Measurements from ENCODE around the gene SLC38A10. TPM values are rescaled to one million over a fixed set of nuclear protein-coding genes. Genes with fewer than 3 reads are reported as not detected.

Gene SLC38A10
- polyA plus RNA-seq, 1 of the 3 experiments (the other 2 are of a cell fraction) = 82.2 TPM

DNA sequence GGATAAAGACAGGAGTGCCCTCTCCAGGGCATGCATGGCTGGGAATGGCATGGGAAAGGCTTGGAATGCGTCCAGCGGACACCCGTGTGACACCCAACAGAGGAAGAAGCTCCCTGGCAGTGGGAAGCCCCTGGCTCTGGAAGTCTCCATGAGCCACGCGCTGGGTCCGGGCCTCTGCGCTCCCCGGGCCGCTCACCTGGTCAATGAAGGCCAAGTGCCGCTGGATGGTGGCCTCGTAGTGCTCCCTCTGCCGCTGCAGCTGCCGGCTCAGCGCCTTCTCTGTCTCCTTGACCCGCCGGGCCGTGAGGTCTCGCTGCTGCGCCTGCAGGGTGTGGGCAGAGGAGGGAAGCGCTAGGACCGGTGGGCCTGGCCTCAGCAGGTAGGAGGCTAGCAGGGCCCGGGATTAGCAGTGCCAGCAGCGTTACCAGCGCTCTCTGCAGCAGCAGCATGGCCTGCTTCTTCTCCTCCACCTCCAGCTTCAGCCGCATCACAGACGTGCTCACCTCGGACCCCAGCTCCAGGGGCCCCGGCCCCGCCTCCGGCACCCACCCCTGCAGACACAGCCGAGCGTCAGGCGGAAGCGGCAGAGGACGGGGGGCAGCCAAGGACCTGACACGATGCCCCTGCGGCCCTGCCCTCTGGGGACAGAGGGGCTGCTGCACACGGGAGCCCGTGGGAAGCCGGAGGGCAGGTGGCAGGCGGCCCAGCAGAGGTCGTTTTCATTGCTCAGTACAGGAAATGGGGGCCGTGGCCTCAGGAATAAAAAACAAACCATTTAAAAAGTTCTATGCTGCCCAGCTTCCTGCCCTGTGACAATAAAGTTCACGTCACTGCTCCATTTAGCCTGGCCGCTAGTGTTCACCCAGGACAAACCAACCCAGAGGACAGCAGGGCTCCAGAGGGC, 98.3 kb downstream of the SLC38A10 start:
- 94% methylated on average over 35 of the region's 45 CpGs for WGBS (ENCODE audit: low lambda C conversion rate)
- Histone ChIP-seq H3K4me2 (no peak overlapping the region), H3K9ac (no peak overlapping the region), H3K27ac (ENCODE audit: low read depth in 2 of 2, low read length in 1 of 2) (no peak overlapping the region), H2AFZ (ENCODE audit: low read depth) (no peak overlapping the region), H3K9me3 (no peaks in the 10 kb centered on the region), H3K36me3 (replicated peaks in 1 of 2; ENCODE audit: control insufficient read depth in 1 of 2, insufficient read depth in 2 of 2, low read length in 1 of 2) (peaks cover 5 to 47% of the 10 kb centered on the region in 2 experiments), H3K4me3 (ENCODE audit: low read depth in 2 of 2, low read length in 1 of 2) (no peak overlapping the region), H3K27me3 (ENCODE audit: insufficient read depth) (no peaks in the 10 kb centered on the region), H3K9me2 (no peaks in the 10 kb centered on the region), H4K20me1 (ENCODE audit: insufficient read depth) (no peaks in the 10 kb centered on the region; the same call in 1 of the 2 replicates), H3F3A (replicated peaks; ENCODE audit: insufficient read depth) (no peaks in the 10 kb centered on the region), H3K79me2 (ENCODE audit: insufficient read depth) (no peaks in the 10 kb centered on the region), H3K4me1 (ENCODE audit: control insufficient read depth in 1 of 2, insufficient read depth in 2 of 2, low read depth in 1 of 2, low read length in 1 of 2) (peaks cover 0 to 3% of the 10 kb centered on the region in 2 experiments; a peak in 1 of 4 replicates)
- POLR2A ChIA-PET = no interaction called here
- DNase-seq = no peak
- TF ChIP-seq NRF1 (IDR thresholded peaks at IDR 0.05; ENCODE audit: low read depth, low read length) (no peak), TEAD4 (IDR thresholded peaks at IDR 0.05; ENCODE audit: borderline replicate concordance, insufficient read depth) (no peak), CHD2 (IDR thresholded peaks at IDR 0.05; ENCODE audit: low read length, partially characterized antibody) (no peak), FOXJ3 (CRISPR knock-in tag; IDR thresholded peaks at IDR 0.05) (no peak), SIN3A (IDR thresholded peaks at IDR 0.05; ENCODE audit: borderline replicate concordance, low read depth, low read length) (no peak), YY1 (IDR thresholded peaks at IDR 0.05; ENCODE audit: low read depth) (no peak), JUND (IDR thresholded peaks at IDR 0.05) (no peak), GATA2 (CRISPR knock-in tag; IDR thresholded peaks at IDR 0.05) (no peak), FOXM1 (IDR thresholded peaks at IDR 0.05; ENCODE audit: low read depth) (no peak), TAF1 (IDR thresholded peaks at IDR 0.05; ENCODE audit: borderline replicate concordance, low read depth, low read length) (no peak), SMC3 (IDR thresholded peaks at IDR 0.05; ENCODE audit: low read depth, low read length) (no peak), ELF1 (IDR thresholded peaks at IDR 0.05) (no peak)
- TF ChIP-seq, protein P1, sequence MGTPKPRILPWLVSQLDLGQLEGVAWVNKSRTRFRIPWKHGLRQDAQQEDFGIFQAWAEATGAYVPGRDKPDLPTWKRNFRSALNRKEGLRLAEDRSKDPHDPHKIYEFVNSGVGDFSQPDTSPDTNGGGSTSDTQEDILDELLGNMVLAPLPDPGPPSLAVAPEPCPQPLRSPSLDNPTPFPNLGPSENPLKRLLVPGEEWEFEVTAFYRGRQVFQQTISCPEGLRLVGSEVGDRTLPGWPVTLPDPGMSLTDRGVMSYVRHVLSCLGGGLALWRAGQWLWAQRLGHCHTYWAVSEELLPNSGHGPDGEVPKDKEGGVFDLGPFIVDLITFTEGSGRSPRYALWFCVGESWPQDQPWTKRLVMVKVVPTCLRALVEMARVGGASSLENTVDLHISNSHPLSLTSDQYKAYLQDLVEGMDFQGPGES (IDR thresholded peaks at IDR 0.05; ENCODE audit: low read depth, low read length) = no peak
- CTCF ChIA-PET = interaction anchor here (0.8 to 14.7 kb wide), 6 partner anchors 9 to 95 kb away, joined by 3 to 147 read pairs (median 4); partner anchors contain the start of gene PVALEF

DNA sequence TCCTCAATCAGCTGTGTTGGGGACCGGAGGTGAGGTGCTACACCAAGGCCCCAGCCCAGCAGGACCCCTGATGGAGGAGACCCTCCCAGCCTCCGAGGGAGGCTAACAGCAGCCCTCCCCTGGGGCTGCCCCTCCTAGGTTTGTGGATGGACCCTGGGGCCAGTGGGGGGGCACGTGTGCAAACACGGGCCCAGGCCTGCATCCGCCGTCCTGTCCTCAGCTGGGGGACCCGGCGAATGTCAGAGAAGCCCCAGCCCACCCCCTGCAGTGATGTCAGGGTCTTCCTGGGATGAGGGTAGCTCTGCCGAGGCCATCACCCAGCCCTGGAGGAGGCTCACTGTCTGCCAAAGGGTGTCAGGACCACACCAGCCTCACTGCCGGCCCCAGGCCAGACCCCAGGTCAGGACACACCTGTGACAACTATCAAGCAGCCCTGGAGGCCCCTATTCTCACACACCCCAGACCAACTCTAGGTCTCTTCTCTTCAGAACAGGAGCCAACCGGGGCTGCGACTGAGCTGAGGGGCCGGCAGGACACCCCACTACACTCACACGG, 99.1 kb downstream of the SLC38A10 start:
- no peak overlapping the region for H3K4me3 ChIP-seq (ENCODE audit: low read depth in 2 of 2, low read length in 1 of 2)
- TF ChIP-seq, protein P2, sequence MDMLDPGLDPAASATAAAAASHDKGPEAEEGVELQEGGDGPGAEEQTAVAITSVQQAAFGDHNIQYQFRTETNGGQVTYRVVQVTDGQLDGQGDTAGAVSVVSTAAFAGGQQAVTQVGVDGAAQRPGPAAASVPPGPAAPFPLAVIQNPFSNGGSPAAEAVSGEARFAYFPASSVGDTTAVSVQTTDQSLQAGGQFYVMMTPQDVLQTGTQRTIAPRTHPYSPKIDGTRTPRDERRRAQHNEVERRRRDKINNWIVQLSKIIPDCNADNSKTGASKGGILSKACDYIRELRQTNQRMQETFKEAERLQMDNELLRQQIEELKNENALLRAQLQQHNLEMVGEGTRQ (IDR thresholded peaks at IDR 0.05; ENCODE audit: borderline replicate concordance, low read depth, low read length) = no peak
- TF ChIP-seq, protein P3, sequence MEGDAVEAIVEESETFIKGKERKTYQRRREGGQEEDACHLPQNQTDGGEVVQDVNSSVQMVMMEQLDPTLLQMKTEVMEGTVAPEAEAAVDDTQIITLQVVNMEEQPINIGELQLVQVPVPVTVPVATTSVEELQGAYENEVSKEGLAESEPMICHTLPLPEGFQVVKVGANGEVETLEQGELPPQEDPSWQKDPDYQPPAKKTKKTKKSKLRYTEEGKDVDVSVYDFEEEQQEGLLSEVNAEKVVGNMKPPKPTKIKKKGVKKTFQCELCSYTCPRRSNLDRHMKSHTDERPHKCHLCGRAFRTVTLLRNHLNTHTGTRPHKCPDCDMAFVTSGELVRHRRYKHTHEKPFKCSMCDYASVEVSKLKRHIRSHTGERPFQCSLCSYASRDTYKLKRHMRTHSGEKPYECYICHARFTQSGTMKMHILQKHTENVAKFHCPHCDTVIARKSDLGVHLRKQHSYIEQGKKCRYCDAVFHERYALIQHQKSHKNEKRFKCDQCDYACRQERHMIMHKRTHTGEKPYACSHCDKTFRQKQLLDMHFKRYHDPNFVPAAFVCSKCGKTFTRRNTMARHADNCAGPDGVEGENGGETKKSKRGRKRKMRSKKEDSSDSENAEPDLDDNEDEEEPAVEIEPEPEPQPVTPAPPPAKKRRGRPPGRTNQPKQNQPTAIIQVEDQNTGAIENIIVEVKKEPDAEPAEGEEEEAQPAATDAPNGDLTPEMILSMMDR (IDR thresholded peaks at IDR 0.05) = no peak
- no peak for TF ChIP-seq RFX5 (IDR thresholded peaks at IDR 0.05; ENCODE audit: low read length)
- no peak for TF ChIP-seq TEAD4 (IDR thresholded peaks at IDR 0.05; ENCODE audit: borderline replicate concordance, insufficient read depth)
- TF ChIP-seq TAF1 (IDR thresholded peaks at IDR 0.05; ENCODE audit: borderline replicate concordance, low read depth, low read length) = no peak
- no peak for TF ChIP-seq CHD2 (IDR thresholded peaks at IDR 0.05; ENCODE audit: low read length, partially characterized antibody)
- TF ChIP-seq SMC3 (IDR thresholded peaks at IDR 0.05; ENCODE audit: low read depth, low read length) = no peak
- TF ChIP-seq, protein P4, sequence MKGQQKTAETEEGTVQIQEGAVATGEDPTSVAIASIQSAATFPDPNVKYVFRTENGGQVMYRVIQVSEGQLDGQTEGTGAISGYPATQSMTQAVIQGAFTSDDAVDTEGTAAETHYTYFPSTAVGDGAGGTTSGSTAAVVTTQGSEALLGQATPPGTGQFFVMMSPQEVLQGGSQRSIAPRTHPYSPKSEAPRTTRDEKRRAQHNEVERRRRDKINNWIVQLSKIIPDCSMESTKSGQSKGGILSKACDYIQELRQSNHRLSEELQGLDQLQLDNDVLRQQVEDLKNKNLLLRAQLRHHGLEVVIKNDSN (IDR thresholded peaks at IDR 0.05; ENCODE audit: borderline replicate concordance, low read depth) = no peak
- no peak for TF ChIP-seq GABPA (IDR thresholded peaks at IDR 0.05; ENCODE audit: low read depth)
- H3K4me2 ChIP-seq = no peak overlapping the region
- peaks cover 0 to under 1% of the 10 kb centered on the region in 2 experiments; a peak in 1 of 4 replicates for H3K4me1 ChIP-seq (ENCODE audit: control insufficient read depth in 1 of 2, insufficient read depth in 2 of 2, low read depth in 1 of 2, low read length in 1 of 2)
- ChIA-PET POLR2A (no interaction called here), CTCF (interaction anchor here (0.8 to 14.7 kb wide), 7 partner anchors 8 to 94 kb away, joined by 3 to 147 read pairs (median 3); partner anchors contain the start of gene PVALEF)
- H3F3A ChIP-seq (replicated peaks; ENCODE audit: insufficient read depth) = no peaks in the 10 kb centered on the region
- H4K20me1 ChIP-seq (ENCODE audit: insufficient read depth) = no peaks in the 10 kb centered on the region; the same call in 1 of the 2 replicates
- peaks cover 0 to 51% of the 10 kb centered on the region in 2 experiments for H3K36me3 ChIP-seq (replicated peaks in 1 of 2; ENCODE audit: control insufficient read depth in 1 of 2, insufficient read depth in 2 of 2, low read length in 1 of 2)
- no peak overlapping the region for H2AFZ ChIP-seq (ENCODE audit: low read depth)
- H3K9me2 ChIP-seq = no peaks in the 10 kb centered on the region
- H3K27ac ChIP-seq (ENCODE audit: low read depth in 2 of 2, low read length in 1 of 2) = no peak overlapping the region
- WGBS (ENCODE audit: low lambda C conversion rate) = 81% methylated on average over 6 of the region's 14 CpGs
- no peak overlapping the region for H3K9ac ChIP-seq
- no peak for DNase-seq
- no peaks in the 10 kb centered on the region for H3K27me3 ChIP-seq (ENCODE audit: insufficient read depth)
- no peaks in the 10 kb centered on the region for H3K9me3 ChIP-seq
- H3K79me2 ChIP-seq (ENCODE audit: insufficient read depth) = no peaks in the 10 kb centered on the region

All from SK-N-SH (cell line).